CD4-positive, alpha-beta T cell treated with Interleukin-4 for 4 hours (primary cell): ENCODE measurements around the gene NEDD4.
"Not testable (repeated sequence)": the region's sequence is repeated elsewhere in the genome, so short reads cannot be mapped to it uniquely, and the experiment has no call there.

ENCODE experiments used
- DNase-seq: peaks from one replicate; pipeline ENCODE4 v3.0.0-alpha.2; 2020

The NEDD4 gene

GRCh38 chr15:55993111-55993803 lies at the start of gene NEDD4:
NEDD4 (minus strand) TSS chr15:55993612; CDS start chr15:55993555, 57 bp downstream.
- DNase-seq: peak; percentile 61

- no peak for DNase-seq
Observed at GRCh38 chr15:56042498-56042897, 49.1 kb upstream of the NEDD4 start.

GRCh38 chr15:56042031-56042430 lies 48.6 kb upstream of the NEDD4 start:
- DNase-seq: no peak

- no peak for DNase-seq
Observed at GRCh38 chr15:56040081-56041035, 46.9 kb upstream of the NEDD4 start.

- DNase-seq: no peak
Observed at GRCh38 chr15:56038707-56039106, 45.3 kb upstream of the NEDD4 start.

- DNase-seq: peak; percentile 21
Observed at GRCh38 chr15:56038015-56038414, 44.6 kb upstream of the NEDD4 start.

- DNase-seq: no peak
Observed at GRCh38 chr15:56036546-56037067, 43.2 kb upstream of the NEDD4 start.

GRCh38 chr15:56035166-56035565 lies 41.8 kb upstream of the NEDD4 start:
- DNase-seq: no peak

GRCh38 chr15:56034514-56034913 lies 41.1 kb upstream of the NEDD4 start:
- no peak for DNase-seq

- no peak for DNase-seq
Observed at GRCh38 chr15:56032373-56032772, 39.0 kb upstream of the NEDD4 start.

GRCh38 chr15:56031836-56032235 lies 38.4 kb upstream of the NEDD4 start:
- no peak for DNase-seq

GRCh38 chr15:56031402-56031801 lies 38.0 kb upstream of the NEDD4 start:
- DNase-seq: no peak

- DNase-seq: no peak
Observed at GRCh38 chr15:56028430-56028829, 35.0 kb upstream of the NEDD4 start.

- DNase-seq: not testable (repeated sequence)
Observed at GRCh38 chr15:56023160-56023559, 29.7 kb upstream of the NEDD4 start.

- no peak for DNase-seq
Observed at GRCh38 chr15:56019819-56020486, 26.5 kb upstream of the NEDD4 start.

- DNase-seq: no peak
Observed at GRCh38 chr15:56019060-56019793, 25.8 kb upstream of the NEDD4 start.

GRCh38 chr15:56017920-56018319 lies 24.5 kb upstream of the NEDD4 start:
- DNase-seq: no peak

GRCh38 chr15:56017511-56017910 lies 24.1 kb upstream of the NEDD4 start:
- DNase-seq: no peak

GRCh38 chr15:56016281-56016680 lies 22.9 kb upstream of the NEDD4 start:
- DNase-seq: no peak

- no peak for DNase-seq
Observed at GRCh38 chr15:56014677-56015076, 21.3 kb upstream of the NEDD4 start.

GRCh38 chr15:56007053-56007452 lies 13.6 kb upstream of the NEDD4 start:
- DNase-seq: not testable (repeated sequence)

GRCh38 chr15:56006371-56006770 lies 13.0 kb upstream of the NEDD4 start:
- not testable (repeated sequence) for DNase-seq
